HG03139 (cell line): Measurements from ENCODE around the gene C4orf50.

Experiments used
- ATAC-seq: cut with Tn5 transposase; IDR thresholded peaks from one replicate; pipeline ENCODE4 v1.9.1; 2021; ENCODE audit not compliant: unreplicated experiment

C4orf50 gene

DNA sequence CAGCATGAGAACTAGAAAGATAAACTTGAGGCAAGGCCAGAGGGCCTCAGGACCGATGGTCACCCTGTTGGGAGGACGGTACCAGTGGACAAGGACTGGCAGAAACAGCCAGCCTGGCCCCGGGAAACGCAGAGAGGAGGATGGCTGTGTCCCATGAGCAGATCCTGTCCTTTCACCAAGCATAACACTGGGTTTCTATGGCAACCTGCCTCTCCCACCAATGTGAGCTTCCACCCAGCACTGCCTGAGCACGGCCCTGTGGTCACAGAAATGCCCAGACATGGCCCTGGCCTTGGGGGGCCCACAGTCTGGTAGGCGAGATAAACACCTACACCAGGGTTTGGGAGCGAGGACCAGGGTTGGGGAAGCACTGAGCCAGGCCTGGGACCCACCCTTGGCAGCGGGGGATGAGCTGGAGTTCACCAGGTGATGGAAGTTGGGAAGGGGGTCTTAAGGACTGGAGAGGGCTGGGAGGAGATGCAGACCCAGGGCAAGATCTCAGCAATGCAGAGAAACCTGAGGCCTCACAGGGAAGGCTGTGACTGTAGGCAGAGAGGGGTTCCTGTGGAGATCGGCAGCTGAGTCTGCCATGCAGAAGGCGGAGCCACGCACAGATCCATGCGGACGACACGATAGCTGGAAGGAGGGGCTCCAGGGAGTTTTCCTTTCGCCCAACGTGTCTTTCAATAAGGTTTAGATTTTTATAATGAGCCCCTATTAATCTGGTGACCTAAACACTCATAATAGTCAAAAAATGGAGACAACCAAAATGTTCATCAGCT lies 92.6 kb downstream of the C4orf50 start:
- no peak for ATAC-seq

DNA sequence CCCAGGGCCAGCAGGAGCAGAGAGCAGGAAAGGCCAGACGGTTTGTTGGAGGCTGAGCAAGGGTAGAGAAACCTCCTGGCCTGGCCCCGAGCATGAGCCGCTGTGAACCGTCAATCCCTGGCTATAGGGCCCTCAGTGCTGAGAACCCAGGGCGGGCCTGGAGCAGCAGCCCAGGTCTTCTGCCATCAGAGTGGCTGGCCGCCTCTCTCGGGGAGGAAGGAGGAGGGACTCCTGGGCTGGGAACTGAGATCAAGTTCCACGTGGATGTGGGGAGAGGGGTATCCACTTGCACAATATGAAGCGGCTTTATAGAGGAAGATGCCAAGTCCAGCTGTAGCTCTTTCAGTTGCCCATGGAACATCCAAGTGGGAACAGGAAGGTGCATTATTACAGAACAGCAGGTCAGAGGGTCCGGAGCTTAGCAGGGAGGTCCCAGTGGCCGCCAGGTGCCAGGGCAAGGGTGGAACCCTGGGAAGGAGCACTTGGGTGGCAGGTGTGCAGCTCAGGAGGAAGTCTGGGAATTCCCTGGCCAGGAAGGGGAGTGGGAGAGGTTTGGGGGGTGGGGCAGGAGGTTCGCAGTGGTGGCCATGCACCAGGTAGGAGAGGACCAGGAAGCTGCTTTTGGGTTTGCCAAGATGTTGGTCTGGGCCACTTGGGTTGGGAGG lies 93.6 kb downstream of the C4orf50 start:
- no peak for ATAC-seq

DNA sequence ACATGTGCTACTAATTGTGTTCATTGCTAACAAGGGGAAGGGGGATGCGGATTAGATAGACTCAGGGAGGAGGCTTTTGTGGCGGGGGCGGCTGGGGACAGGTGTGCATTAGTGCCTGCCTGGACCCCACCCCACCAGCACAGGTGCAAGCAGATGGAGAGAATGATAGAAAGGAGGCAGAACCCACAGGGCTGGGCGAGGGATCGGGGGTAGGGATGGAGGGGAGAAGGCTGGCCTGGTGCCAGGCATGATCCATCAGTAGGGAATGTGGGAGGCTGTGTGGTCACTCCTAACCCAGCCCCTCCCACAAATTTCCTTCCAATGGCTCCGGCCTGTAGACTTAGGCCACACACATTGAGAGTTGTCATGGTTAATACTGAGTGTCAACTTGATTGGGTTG lies 94.9 kb downstream of the C4orf50 start:
- ATAC-seq, result no peak

DNA sequence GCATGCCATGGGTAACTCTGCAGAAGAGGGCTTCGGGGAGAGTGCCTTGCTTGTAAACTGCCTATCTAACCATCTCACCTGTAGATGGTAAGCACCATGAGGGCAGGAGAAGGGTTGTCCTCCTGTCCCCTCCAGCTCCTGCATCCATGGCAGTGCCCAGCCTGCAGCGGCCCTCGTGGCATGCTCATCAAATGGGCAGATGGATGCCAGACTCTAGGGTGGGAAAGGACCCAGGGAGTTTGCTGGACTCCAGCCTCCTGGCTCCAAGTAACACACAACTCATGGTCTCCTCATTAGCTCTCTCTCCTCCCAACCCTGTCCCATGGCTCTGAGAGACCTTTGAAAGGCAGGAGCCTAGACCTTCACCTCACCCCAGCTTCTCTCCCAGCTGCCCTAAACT lies 95.7 kb downstream of the C4orf50 start:
- ATAC-seq, result no peak

DNA sequence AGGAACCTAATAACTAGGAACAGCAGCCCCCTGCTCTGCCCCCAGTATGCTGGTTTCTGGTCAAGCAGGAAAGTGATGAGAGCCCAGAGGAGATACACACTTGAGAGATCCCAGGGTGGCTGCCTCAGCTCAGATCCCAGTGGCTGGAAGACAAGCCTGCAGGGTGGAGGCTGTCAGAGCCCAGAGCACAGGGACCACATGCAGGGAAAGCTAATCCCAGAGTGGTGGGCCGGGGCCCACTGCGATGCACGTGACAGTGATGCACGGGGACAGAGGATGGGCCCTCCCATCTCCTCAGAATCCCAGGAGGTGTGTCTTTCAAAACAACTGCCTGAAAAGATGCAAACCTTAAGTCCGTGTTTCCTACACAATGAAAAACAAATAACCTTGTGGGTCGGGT lies 96.2 kb downstream of the C4orf50 start:
- no peak for ATAC-seq

DNA sequence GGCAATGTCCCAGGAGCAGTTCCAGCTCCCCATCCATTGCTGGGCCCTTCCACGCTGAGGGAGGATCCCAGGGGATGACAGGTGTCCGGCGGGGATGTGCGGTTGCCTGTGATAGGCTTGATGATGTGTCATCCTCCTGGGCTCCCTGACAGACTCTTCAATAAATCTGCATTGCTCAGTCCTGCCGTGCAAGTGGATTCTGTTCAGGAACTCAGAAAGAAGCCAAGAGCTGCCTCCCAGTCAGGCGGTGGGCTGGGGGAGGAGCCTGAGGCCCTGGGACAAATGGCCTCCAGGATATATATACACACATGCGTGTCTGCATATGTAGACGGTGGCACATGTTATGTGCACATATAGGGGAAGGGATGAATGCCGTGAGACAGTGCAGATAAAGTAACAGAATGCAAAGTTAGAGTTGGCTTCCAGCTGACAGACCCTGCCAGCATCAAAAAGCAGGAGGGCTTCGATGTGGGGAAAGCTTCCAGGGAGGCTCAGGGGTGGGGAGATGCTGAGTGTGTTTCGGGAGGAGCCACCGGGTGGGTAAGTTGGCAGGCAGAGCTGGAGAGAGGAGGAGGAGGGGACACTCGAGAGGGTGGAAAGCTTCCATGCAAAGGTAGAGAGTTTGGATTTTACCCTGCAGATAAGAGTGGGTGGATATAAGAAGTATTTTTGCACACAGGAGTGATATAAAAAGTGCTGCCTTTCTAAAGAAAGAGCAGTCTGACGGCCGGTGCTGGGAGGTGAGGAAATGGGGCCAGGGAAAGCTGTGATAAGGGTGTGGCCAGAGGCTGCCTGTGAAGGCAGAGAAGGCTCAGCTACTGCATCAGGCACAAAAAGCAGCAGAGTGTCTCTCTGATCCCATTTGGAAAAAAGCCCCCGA lies 96.9 kb downstream of the C4orf50 start:
- no peak for ATAC-seq

DNA sequence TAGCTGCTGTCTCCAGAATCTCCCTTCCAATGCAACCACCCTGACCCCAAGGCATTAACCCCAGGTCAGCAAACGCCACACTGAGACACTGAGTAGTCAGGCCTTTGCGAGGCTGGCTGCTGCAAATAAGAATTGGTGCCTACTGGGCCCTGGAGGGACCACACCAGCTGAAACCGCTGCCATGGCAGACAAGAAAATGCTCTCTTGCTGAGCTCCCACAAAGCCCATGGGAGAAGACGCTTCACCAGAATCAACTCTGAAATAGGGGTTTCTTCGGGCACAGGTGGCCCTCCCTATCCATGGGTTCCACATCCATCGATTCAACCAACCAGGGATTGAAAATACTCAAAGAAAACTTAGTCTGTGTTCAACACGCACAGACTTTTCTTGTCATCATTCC lies 98.7 kb downstream of the C4orf50 start:
- ATAC-seq, result no peak

DNA sequence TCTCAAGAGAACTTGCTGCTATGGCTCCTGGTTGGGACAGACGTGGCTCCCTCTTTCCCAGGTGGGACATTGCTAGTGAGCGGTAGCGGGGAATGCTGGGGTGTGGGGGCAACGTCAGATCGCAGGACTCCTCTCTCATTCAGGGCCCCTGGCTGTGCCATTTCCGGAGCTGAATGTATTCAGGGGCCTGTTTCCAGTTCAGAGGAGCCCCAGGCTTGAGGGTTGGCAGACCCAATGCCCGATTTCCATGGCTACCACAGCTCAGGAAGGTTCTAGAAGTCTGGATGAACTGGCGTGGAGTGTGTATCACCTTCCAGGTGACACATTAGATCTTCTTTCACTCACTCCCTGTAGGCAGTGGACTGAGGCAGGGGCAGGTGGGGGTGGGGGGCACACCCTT lies 99.2 kb downstream of the C4orf50 start:
- ATAC-seq, result no peak

DNA sequence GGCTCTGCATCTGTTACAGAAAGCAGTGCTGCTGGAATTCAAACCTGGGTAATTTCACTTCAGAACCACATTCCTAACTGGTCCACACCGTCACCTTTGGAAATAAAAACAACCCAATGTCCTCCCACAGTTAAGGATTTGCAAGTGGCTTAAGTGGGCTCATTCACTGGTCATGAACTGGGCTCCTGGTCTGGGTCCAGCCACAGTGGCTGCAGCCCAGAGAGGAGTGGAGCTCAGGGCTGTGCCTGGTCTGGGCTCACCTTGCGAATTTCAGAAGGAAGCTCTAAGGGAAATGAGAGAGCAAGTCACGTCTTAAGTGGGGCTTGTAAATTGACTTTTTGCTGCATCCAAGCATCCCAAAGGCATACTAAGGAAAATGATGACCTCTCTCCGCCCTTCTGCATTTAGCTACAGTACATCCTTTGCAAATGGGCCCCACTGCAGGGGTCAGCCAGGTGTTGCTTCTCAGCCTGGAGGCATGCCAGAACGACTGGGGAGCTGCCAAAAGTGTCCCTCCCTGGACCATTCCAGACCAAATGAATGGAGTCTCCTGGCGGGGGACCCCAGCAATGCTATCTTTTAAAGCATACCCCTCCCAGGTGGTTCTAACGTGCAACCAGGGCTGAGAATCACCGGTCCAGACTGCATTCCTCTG lies 99.8 kb downstream of the C4orf50 start:
- no peak for ATAC-seq

DNA sequence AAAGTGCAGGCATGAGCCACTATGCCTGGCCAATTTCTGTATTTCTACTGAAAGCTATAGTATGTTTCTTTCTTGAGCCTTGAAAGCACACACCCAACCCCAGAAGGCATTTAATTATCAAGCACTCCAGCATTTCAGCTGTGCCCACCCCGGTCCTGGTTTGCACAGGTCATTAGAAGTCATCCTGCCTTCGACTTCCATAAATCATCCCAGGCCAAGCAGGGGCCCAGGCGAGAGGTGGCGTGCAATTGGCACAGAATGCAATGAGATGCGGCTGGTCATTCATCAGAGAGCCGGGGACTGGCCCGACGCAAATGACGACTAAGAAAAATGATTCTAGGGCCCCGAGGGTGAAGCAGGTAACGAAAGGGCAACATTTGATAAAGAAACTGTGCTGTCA lies 100.6 kb downstream of the C4orf50 start:
- no peak for ATAC-seq

DNA sequence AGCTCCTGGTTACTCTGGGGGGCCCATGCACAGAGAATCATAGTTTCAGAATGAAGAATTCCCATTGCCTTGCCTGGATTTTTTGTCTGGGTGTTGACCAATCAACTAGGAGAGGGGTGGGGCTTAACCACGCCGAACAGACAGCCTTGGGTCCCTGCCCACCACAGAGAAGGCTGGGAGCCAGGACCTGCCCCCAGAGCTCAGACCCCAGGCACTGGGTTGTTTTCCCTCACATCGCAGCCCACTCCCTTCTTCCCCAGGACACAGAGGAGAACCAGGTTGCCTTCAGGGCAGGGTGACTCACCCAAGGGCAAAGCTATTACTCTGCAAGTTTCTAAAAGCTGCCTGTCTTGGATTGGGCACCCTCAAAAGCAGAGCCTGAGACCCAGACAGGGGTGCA lies 102.0 kb downstream of the C4orf50 start:
- ATAC-seq, result no peak

DNA sequence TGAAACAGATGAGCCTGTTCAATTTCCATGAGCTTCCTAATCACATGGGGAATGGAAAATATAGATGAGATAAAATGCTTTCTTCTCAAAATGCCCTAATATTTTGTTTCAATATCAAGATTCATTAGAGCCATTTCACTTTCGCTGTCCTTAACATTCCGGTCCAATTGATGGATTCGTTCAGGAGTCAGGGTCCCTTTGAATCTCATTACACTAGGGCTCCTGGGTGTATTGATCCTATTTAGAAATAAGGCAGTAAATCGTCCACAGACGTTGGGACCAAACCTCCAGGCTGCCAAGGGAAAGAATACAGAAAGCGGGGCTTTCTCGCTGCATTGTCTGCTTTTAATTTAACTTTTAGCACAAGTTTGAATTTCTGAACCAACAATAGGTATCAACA lies 104.8 kb downstream of the C4orf50 start:
- no peak for ATAC-seq

DNA sequence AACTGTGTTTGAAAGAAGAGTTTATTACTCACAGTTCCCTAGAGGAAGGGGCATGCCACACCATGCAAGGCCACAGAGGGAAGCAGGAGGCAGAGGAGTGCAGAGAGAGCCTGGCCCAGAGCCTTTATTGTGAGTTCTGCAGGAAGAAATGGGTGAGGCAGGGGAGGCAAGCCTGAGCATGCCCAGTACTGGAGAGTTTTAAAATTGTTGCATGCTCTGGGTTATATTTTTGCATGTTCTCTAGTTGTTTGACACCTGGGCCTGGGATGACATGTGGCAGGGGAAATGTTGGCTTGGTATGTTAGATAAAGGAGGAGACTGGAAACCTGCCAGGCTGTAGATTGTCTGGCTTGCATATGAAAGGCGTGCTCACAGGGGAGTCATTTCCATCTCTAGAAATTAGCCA lies 105.6 kb downstream of the C4orf50 start:
- ATAC-seq, result no peak

DNA sequence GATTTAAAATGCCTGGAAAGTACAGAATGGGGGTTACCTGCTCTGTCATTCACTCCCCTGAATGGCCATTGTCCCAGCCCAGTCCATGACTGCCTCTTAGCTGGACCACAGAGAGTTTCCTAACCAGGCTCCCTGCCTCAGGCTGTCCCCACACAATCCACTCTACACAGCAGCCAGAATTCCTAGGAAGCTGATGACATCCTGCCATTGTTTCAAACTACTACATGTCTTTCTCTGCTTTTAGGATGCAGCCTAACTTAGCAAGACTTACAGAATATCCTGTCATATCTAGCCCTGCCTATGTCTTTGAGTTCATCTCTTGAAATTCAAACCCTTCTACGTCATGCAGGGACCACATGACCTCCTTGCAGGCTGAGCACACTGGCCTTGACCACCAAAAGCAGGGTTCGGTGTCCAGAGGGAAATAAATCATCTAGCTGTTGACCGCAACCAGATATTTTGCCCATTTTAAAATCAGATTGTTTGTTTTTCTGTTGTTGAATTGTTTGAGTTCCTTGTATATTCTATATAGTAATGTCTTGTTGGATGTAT lies 109.3 kb downstream of the C4orf50 start:
- ATAC-seq, result no peak

DNA sequence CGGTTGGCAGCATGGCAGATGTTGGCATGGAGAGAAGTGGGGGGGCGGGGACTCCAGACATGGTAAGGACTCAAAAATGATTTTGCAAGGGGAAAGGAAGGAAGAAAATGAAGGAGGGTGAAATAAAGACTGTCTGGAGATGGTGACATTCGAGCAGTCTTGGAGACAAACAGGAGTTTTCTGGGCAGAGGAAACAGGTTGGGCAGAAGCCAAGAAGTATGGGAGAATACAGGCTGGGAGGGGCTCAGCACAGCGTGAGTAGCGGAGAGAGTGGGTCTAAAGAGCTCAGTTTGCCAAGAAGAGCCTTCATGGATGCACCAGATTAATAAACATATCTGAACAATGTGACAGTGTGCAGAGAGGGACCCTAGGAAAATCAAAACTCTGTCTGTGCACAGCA lies 112.0 kb downstream of the C4orf50 start:
- ATAC-seq, result no peak

DNA sequence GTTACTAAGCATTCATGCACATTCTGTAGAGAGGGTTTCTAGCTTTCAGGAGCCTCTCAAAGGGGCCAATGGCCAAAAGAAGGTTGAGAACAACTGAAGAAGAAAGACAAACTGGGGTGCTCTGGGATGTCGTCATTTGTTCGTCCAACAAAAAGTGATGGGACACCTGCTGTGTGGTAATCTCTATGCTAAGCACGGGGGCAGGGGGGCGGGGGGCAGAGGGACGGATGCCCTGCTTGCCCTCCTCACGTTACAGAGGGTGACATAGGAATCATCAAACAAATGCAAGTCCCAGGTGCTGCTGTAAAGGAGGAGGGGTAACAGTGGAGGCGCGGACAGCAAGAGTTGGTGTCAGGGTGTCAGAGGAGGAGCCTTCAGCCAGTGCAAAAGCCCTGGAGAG lies 112.5 kb downstream of the C4orf50 start:
- no peak for ATAC-seq

DNA sequence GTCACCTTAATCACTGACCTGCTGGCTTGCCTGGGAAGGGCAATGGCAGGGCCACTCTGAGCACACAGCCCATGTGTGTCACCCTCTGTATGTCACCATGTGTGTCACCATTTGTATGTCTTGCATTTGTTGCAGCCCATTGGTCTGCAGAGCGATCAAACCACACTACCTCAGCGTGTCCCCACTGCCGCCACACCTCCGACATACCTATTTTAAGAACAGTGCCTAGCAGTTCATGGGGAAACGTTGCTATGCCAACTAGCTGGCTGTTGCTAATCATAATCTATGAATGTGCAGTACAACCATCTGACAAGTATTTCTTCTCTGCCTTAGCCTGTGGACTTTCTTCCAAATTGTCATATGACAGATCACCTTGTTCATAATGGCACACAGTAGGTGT lies 117.4 kb downstream of the C4orf50 start:
- ATAC-seq, result no peak

DNA sequence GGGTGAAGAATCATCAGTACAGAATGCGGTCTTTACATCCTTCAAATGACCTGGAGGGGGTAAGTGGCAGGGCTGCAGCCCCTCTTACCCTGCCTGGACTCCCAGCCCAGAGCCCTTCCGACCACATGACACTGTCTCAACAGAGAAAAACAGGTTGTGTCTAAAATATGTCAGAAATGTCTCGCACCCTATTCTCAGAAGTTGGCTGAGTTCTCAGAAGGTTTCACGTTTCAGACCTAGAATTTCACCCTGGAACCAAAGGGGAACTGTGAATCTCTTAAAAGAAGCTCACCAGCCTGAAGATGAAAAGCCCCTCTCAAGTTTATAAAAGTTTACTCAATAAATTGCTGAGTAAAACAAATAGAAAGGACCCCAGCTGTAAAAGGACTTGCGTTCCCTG lies 118.3 kb downstream of the C4orf50 start:
- ATAC-seq, result no peak

DNA sequence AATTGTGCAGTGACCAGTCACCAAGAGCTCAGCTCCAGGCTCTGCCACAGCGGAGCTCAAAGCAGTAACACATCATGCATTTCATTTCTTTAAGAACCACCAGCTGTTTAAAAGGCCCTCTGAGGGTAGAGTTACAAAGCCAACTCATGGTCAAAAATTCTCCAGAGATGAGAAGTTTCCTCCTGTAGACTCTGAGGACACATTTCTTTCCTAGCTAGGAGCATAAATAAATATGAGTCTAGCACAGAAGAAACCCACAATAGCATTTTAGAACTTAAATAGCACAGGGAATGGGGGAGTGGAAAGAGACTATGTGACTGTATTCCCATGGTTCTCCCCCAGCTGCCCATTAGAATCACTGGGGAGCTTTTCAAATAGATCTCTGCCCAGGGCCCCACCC lies 118.8 kb downstream of the C4orf50 start:
- ATAC-seq, result no peak

DNA sequence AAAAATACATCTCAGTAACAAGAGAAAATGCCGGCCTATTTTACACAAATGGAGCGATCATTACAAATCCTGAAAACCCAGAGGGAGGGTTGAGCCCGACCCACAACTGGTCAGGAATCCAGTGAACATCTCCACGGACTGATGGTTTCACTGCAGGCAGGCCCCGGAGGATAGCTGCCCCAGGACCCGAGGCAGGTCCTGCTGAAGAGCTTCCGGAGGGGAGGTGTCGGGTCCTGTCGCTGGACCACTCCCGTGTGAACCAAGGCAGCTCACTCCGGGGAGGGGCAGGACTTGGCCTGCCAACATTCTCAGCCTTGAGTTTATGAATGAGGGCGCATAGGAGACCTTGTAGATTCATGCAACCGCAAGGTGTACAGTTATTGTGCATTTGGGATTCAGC lies 120.6 kb downstream of the C4orf50 start:
- ATAC-seq, result no peak

DNA sequence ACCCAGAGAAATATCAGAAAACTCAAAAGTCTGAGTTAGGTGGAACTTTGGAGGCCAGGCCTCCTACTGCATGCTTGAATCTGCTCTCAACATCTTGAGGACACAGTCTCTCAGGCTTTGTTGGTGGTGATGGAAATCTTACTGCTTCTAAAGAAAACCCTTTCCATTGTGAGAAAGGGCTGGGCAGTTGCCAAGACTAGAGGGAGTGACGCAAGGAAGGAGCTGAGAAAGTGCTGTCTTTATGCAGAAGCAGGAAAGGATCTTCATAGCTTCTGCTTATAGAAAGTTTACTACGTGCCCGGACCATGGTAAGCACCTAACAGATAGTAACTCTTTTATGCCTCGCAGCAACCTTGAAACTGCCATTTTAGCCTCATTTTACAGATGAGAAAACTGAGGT lies 122.9 kb downstream of the C4orf50 start:
- no peak for ATAC-seq
